Trophoblast cell (in vitro differentiated cells and primary cell): Measurements from ENCODE around the gene ATG12.

Experiments
- DNase-seq, 2 donors: peaks; one replicate each; pipeline ENCODE4 v3.0.0-alpha.2; 2016
- H2AFZ ChIP-seq: 2 replicates; pipeline ENCODE4 v1.6.1; 2013; ENCODE audit warnings: low read length, moderate library complexity, mild to moderate bottlenecking; ENCODE audit not compliant: insufficient read depth, poor library complexity
- H2AK5ac ChIP-seq: 2 replicates; pipeline ENCODE4 v1.6.1; 2013; ENCODE audit warnings: mild to moderate bottlenecking, low read length
- H2BK120ac ChIP-seq: 2 replicates; pipeline ENCODE4 v1.6.1; 2013; ENCODE audit warnings: low read length, mild to moderate bottlenecking, moderate library complexity; ENCODE audit not compliant: insufficient read depth, poor library complexity
- H2BK12ac ChIP-seq: 2 replicates; pipeline ENCODE4 v1.6.1; 2013; ENCODE audit warnings: mild to moderate bottlenecking, low read length, moderate library complexity
- H2BK5ac ChIP-seq: 2 replicates; pipeline ENCODE4 v1.6.1; 2013; ENCODE audit warnings: low read length, low read depth, moderate library complexity, mild to moderate bottlenecking; ENCODE audit not compliant: poor library complexity
- H3K14ac ChIP-seq: 2 replicates; pipeline ENCODE4 v1.6.1; 2013; ENCODE audit warnings: mild to moderate bottlenecking, low read length
- H3K18ac ChIP-seq: 2 replicates; pipeline ENCODE4 v1.6.1; 2013; ENCODE audit warnings: mild to moderate bottlenecking, low read length
- H3K23ac ChIP-seq: 2 replicates; pipeline ENCODE4 v1.6.1; 2013; ENCODE audit warnings: low read length
- H3K27ac ChIP-seq: 2 replicates; pipeline ENCODE4 v1.5.1; 2013; ENCODE audit warnings: low read depth, mild to moderate bottlenecking, inconsistent platforms, low read length, moderate library complexity
- H3K27me3 ChIP-seq: 2 replicates; pipeline ENCODE4 v1.6.1; 2013; ENCODE audit warnings: inconsistent platforms, mild to moderate bottlenecking, low read length, moderate library complexity; ENCODE audit not compliant: insufficient read depth
- H3K36me3 ChIP-seq, 2 experiments: 1 replicate in 1 of 2; 2 replicates in 1 of 2; pipeline ENCODE4 v1.6.1; 2013; ENCODE audit warnings: low read length in 2 of 2, mild to moderate bottlenecking in 2 of 2, moderate library complexity in 1 of 2; ENCODE audit not compliant: insufficient read depth in 2 of 2, control insufficient read depth in 1 of 2
- H3K4ac ChIP-seq: 2 replicates; pipeline ENCODE4 v1.6.1; 2013; ENCODE audit warnings: low read depth, mild to moderate bottlenecking, low read length, moderate library complexity
- H3K4me1 ChIP-seq, 2 experiments: 1 replicate in 1 of 2; 2 replicates in 1 of 2; pipeline ENCODE4 v1.6.1; 2013; ENCODE audit warnings: low read length in 2 of 2, mild to moderate bottlenecking in 2 of 2, moderate library complexity in 1 of 2; ENCODE audit not compliant: insufficient read depth in 2 of 2, control insufficient read depth in 1 of 2
- H3K4me2 ChIP-seq: 2 replicates; pipeline ENCODE4 v1.6.1; 2013; ENCODE audit warnings: inconsistent platforms, mild to moderate bottlenecking, low read length, moderate library complexity
- H3K4me3 ChIP-seq: 2 replicates; pipeline ENCODE4 v1.5.1; 2013; ENCODE audit warnings: mild to moderate bottlenecking, low read depth, low read length, inconsistent platforms
- H3K79me1 ChIP-seq: one replicate; pipeline ENCODE4 v1.6.1; 2013; ENCODE audit warnings: low read length
- H3K79me2 ChIP-seq: 2 replicates; pipeline ENCODE4 v1.6.1; 2013; ENCODE audit warnings: low read length, mild to moderate bottlenecking; ENCODE audit not compliant: control insufficient read depth, insufficient read depth, poor library complexity
- H3K9ac ChIP-seq: 2 replicates; pipeline ENCODE4 v1.6.1; 2013; ENCODE audit warnings: mild to moderate bottlenecking, low read length
- H3K9me3 ChIP-seq: 2 replicates; pipeline ENCODE4 v1.6.1; 2013; ENCODE audit warnings: low read depth, mild to moderate bottlenecking, control low read depth, inconsistent platforms, low read length; ENCODE audit not compliant: insufficient read depth
- H4K12ac ChIP-seq: 2 replicates; pipeline ENCODE4 v1.6.1; 2013; ENCODE audit warnings: low read depth, mild to moderate bottlenecking, low read length, moderate library complexity
- H4K8ac ChIP-seq: 2 replicates; pipeline ENCODE4 v1.6.1; 2013; ENCODE audit warnings: low read depth, mild to moderate bottlenecking, low read length, moderate library complexity
- H4K91ac ChIP-seq: one replicate; pipeline ENCODE4 v1.6.1; 2013; ENCODE audit warnings: low read depth, mild to moderate bottlenecking, low read length, moderate library complexity
- WGBS: extraction: QIAGEN DNeasy Blood & Tissue Kit; methylation state at CpG from one replicate; pipeline ENCODE4 v1.1.7; 2013; ENCODE audit warnings: missing lambda C conversion rate; ENCODE audit not compliant: insufficient read length, insufficient coverage; ENCODE audit errors: extremely low coverage; 5-methylcytosine and 5-hydroxymethylcytosine counted together

ATG12 gene

GRCh38 chr5:115838885-115839518 lies 2.4 kb downstream of the ATG12 start:
- Histone ChIP-seq H3K4ac (peak overlapping the region; percentile 15), H4K12ac (no peak overlapping the region), H3K4me2 (no peak overlapping the region), H3K79me2 (peaks cover 9% of the 10 kb centered on the region), H3K79me1 (peaks cover 11% of the 10 kb centered on the region), H3K4me1 (peaks cover 4% of the 10 kb centered on the region in 2 experiments), H4K8ac (no peak overlapping the region), H2BK5ac (no peak overlapping the region), H3K9ac (no peak overlapping the region), H3K18ac (no peak overlapping the region), H2BK120ac (no peak overlapping the region), H4K91ac (no peak overlapping the region), H3K27me3 (no peaks in the 10 kb centered on the region), H2BK12ac (no peak overlapping the region), H3K36me3 (peaks cover 8 to 10% of the 10 kb centered on the region in 2 experiments), H2AFZ (no peak overlapping the region), H3K4me3 (no peak overlapping the region), H3K9me3 (no peaks in the 10 kb centered on the region), H3K23ac (no peak overlapping the region), H3K14ac (no peak overlapping the region), H3K27ac (no peak overlapping the region), H2AK5ac (no peak overlapping the region)
- no CpG with 5 or more reads among the region's 10 CpGs for WGBS
- peak in 1 of 2 donors; percentile 72 for DNase-seq

DNA sequence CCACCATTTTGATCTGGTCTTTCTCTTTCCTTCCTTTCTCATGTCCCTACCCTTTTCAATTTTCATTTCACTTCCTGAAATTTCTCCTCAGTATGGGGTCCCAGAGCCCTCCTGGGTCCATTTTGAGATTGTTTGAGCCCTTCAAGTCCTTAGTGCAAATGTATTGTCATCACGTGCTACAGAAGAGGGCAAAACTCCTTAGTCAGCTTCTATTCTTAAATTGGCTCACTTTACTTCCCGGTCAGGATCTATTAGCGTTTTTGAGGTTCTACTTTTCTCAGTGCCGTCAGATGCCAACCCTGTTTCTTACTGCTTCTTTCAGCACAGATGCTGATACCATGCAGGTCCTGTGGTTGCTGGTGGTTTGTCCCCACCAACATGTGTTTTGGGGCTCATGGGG lies 5.9 kb downstream of the ATG12 start:
- no peak overlapping the region for H3K4me2 ChIP-seq
- H3K4me3 ChIP-seq, result no peak overlapping the region
- no peak overlapping the region for H3K23ac ChIP-seq
- H3K4me1 ChIP-seq, result peaks cover 3 to 4% of the 10 kb centered on the region in 2 experiments
- H4K12ac ChIP-seq, result no peak overlapping the region
- H3K14ac ChIP-seq, result no peak overlapping the region
- DNase-seq, result no peak
- H2BK12ac ChIP-seq, result no peak overlapping the region
- no peak overlapping the region for H3K27ac ChIP-seq
- no peaks in the 10 kb centered on the region for H3K27me3 ChIP-seq
- no peaks in the 10 kb centered on the region for H3K9me3 ChIP-seq
- H2BK120ac ChIP-seq, result no peak overlapping the region
- H3K36me3 ChIP-seq, result peaks cover 10% of the 10 kb centered on the region in 2 experiments
- H3K79me2 ChIP-seq, result peaks cover 4% of the 10 kb centered on the region
- H3K9ac ChIP-seq, result no peak overlapping the region
- H2AFZ ChIP-seq, result no peak overlapping the region
- no peaks in the 10 kb centered on the region for H3K79me1 ChIP-seq
- H2AK5ac ChIP-seq, result no peak overlapping the region
- no peak overlapping the region for H2BK5ac ChIP-seq
- no CpG with 5 or more reads among the region's 4 CpGs for WGBS
- H3K18ac ChIP-seq, result no peak overlapping the region
- no peak overlapping the region for H4K91ac ChIP-seq
- no peak overlapping the region for H4K8ac ChIP-seq
- no peak overlapping the region for H3K4ac ChIP-seq

- no peaks in the 10 kb centered on the region for H3K4me1 ChIP-seq
- H3K27ac ChIP-seq, result no peak overlapping the region
- peak in 1 of 2 donors; percentile 71 for DNase-seq
- no peaks in the 10 kb centered on the region for H3K79me2 ChIP-seq
- no peak overlapping the region for H3K23ac ChIP-seq
- no peak overlapping the region for H3K9ac ChIP-seq
- no peak overlapping the region for H3K14ac ChIP-seq
- WGBS, result no CpG with 5 or more reads among the region's 2 CpGs
- peaks cover 9% of the 10 kb centered on the region in 2 experiments for H3K36me3 ChIP-seq
- no peak overlapping the region for H3K4ac ChIP-seq
- no peaks in the 10 kb centered on the region for H3K79me1 ChIP-seq
- no peak overlapping the region for H2AFZ ChIP-seq
- H2AK5ac ChIP-seq, result no peak overlapping the region
- H3K18ac ChIP-seq, result no peak overlapping the region
- H3K4me3 ChIP-seq, result no peak overlapping the region
- H2BK120ac ChIP-seq, result no peak overlapping the region
- H3K27me3 ChIP-seq, result no peaks in the 10 kb centered on the region
- no peak overlapping the region for H2BK5ac ChIP-seq
- no peak overlapping the region for H4K91ac ChIP-seq
- no peak overlapping the region for H4K8ac ChIP-seq
- H3K9me3 ChIP-seq, result no peaks in the 10 kb centered on the region
- no peak overlapping the region for H4K12ac ChIP-seq
- H2BK12ac ChIP-seq, result no peak overlapping the region
- no peak overlapping the region for H3K4me2 ChIP-seq
Observed at GRCh38 chr5:115831163-115831768, 10.1 kb downstream of the ATG12 start.

DNA sequence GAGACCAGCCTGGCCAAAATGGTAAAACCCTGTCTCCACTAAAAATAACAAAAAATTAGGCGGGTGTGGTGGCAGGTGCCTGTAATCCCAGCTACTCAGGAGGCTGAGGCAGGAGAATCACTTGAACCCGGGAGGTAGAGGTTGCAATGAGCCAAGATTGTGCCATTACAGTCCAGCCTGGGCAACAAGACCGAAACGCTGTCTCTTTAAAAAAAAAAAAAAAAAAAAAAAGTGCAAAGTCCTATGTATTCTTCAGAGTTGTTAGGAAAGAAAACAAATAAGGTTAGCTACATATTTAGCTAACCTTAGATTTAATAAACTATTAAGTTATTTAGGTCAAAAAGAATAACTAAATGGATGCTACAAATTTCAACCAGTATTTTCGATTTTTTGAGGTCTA lies 11.5 kb downstream of the ATG12 start:
- no peak overlapping the region for H3K18ac ChIP-seq
- no peak overlapping the region for H2AFZ ChIP-seq
- H3K79me2 ChIP-seq, result no peaks in the 10 kb centered on the region
- no peak overlapping the region for H2AK5ac ChIP-seq
- no peaks in the 10 kb centered on the region for H3K4me1 ChIP-seq
- no peak overlapping the region for H2BK12ac ChIP-seq
- no peak overlapping the region for H2BK120ac ChIP-seq
- H3K79me1 ChIP-seq, result no peaks in the 10 kb centered on the region
- no peak overlapping the region for H3K4ac ChIP-seq
- no peak overlapping the region for H4K8ac ChIP-seq
- peaks cover 5 to 7% of the 10 kb centered on the region in 2 experiments for H3K36me3 ChIP-seq
- H3K27me3 ChIP-seq, result no peaks in the 10 kb centered on the region
- no CpG with 5 or more reads among the region's 5 CpGs for WGBS
- no peak overlapping the region for H3K4me3 ChIP-seq
- H3K14ac ChIP-seq, result no peak overlapping the region
- no peak overlapping the region for H3K23ac ChIP-seq
- DNase-seq, result no peak
- no peak overlapping the region for H3K27ac ChIP-seq
- H3K9me3 ChIP-seq, result peaks cover 2% of the 10 kb centered on the region
- H2BK5ac ChIP-seq, result no peak overlapping the region
- no peak overlapping the region for H4K12ac ChIP-seq
- H3K9ac ChIP-seq, result no peak overlapping the region
- H3K4me2 ChIP-seq, result no peak overlapping the region
- H4K91ac ChIP-seq, result no peak overlapping the region
